ENCODE data around the gene CNN3. TPM values are rescaled to one million over a fixed set of nuclear protein-coding genes. Genes with fewer than 3 reads are reported as not detected.

The CNN3 gene
- total and polyA plus RNA-seq, 4 donors = 43.9 to 87.4 (median 69.6) TPM

GRCh38 chr1:94854458-94855306 lies 72.2 kb downstream of the CNN3 start:
- Histone ChIP-seq H3K36me3 (ENCODE audit: control insufficient read depth in 4 of 4, insufficient read depth in 3 of 4, low read depth in 1 of 4, low read length in 3 of 4) (no peaks in the 10 kb centered on the region), H3K27me3 (ENCODE audit: control insufficient read depth in 4 of 4, insufficient read depth in 4 of 4, low read length in 3 of 4) (no peaks in the 10 kb centered on the region), H3K4me3 (ENCODE audit: low read depth in 1 of 3, low read length in 3 of 3) (peak overlapping the region in 2 of 3 donors; percentile 51 to 53), H3K9ac (ENCODE audit: low read depth in 1 of 2, low read length in 2 of 2) (peak overlapping the region; percentile 28 to 54), H3K4me1 (ENCODE audit: control insufficient read depth in 4 of 4, insufficient read depth in 4 of 4, low read length in 3 of 4) (no peaks in the 10 kb centered on the region), H3K9me3 (ENCODE audit: control insufficient read depth in 4 of 4, low read length in 3 of 4) (no peaks in the 10 kb centered on the region), H3K27ac (ENCODE audit: low read depth in 1 of 2, low read length in 2 of 2) (peak overlapping the region; percentile 45 to 46)
- 19% methylated on average over 21 of the region's 21 CpGs for WGBS
- TF ChIP-seq GABPA (IDR thresholded peaks at IDR 0.05 in 1 of 2, conservative IDR thresholded peaks at IDR 0.05 in 1 of 2) (no peak), FOXA2 (IDR thresholded peaks at IDR 0.05) (no peak), HNF4G (IDR thresholded peaks at IDR 0.05) (no peak), JUND (IDR thresholded peaks at IDR 0.05) (no peak), NR2F2 (IDR thresholded peaks at IDR 0.05) (no peak), YY1 (IDR thresholded peaks at IDR 0.05) (peak; percentile 22), RAD21 (IDR thresholded peaks at IDR 0.05) (peak; percentile 99 to 100), REST (IDR thresholded peaks at IDR 0.05) (no peak), CTCF (IDR thresholded peaks at IDR 0.05; ENCODE audit: low read depth, low read length, missing input control) (peak; percentile 98), EGR1 (IDR thresholded peaks at IDR 0.05; ENCODE audit: low read depth in 2 of 2) (no peak), RXRA (IDR thresholded peaks at IDR 0.05) (peak in 1 of 2 donors; percentile 27), TAF1 (conservative IDR thresholded peaks at IDR 0.05) (no peak), ZBTB33 (IDR thresholded peaks at IDR 0.05) (no peak), FOXA1 (IDR thresholded peaks at IDR 0.05) (no peak), HNF4A (conservative IDR thresholded peaks at IDR 0.05) (no peak), ATF3 (IDR thresholded peaks at IDR 0.05) (no peak), MAX (IDR thresholded peaks at IDR 0.05) (no peak), SP1 (IDR thresholded peaks at IDR 0.05) (no peak)
- DNase-seq (ENCODE audit: low spot score) = peak; percentile 81

All from liver (tissue), 9 donors.